ENCODE data around the gene CYP4B1. TPM values are rescaled to one million over a fixed set of nuclear protein-coding genes. Genes with fewer than 3 reads are reported as not detected.
A peak's percentile ranks its signal among the peaks of the same experiment; 100 is the strongest.
"Not testable (repeated sequence)": the region's sequence is repeated elsewhere in the genome, so short reads cannot be mapped to it uniquely, and the experiment has no call there.

CYP4B1 gene
- 100 to 1,000 TPM in 1 of 5 donors, 10 to 100 TPM in 1, 1 to 10 TPM in 3; 5.1 to 110 (median 7.5) TPM for total RNA-seq
- polyA plus RNA-seq, result 10 to 100 TPM in 1 of 3 donors, 1 to 10 TPM in 1, under 1 TPM in 1; 0.75 to 26.6 (median 1.5) TPM
- long read RNA-seq, donor 1, result 0 reads
- long read RNA-seq, donor 2, result 0 reads
- long read RNA-seq, donor 3, result 0 reads
- long read RNA-seq, donor 4, result 0 reads
- long read RNA-seq, donor 5, result 0 reads
- long read RNA-seq, donor 6, result 0 reads
- long read RNA-seq, donor 7, result 0 reads
- long read RNA-seq, donor 8, result 0 reads
- long read RNA-seq, donor 9, result 0 reads
- long read RNA-seq, donor 10, result 0 reads

DNA sequence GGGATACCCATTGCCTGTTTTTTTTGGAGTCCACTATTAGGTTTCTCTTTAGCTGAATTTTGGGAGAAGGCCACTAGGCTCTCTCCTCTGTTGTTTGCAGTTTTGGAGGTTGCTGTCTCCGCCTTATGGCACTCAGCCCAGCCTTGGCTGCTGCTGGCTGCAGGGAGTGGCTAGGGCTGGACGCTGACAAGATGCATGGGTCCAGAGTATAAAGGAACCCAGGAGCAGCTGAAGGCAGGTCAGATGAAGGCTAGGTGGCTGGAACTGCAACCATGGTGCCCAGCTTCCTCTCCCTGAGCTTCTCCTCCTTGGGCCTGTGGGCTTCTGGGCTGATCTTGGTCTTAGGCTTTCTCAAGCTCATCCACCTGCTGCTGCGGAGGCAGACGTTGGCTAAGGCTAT, at the start of gene CYP4B1:
Gene CYP4B1 (plus strand): TSS at position 237 of the 400 bp plus-strand sequence. CDS start 36 bp downstream, at position 273.
- peak within 1 kb of the TSS in 1 of 5 donors; percentile 42 for H3K27ac ChIP-seq
- H3K4me3 ChIP-seq, result peak within 1 kb of the TSS in 3 of 4 donors; percentile 5 to 18 (median 9)
- no peak for TF ChIP-seq POLR2A (IDR thresholded peaks at IDR 0.05)
- TF ChIP-seq POLR2AphosphoS5 (IDR thresholded peaks at IDR 0.05), result peak in 1 of 3 donors; percentile 17
- no peaks in the 10 kb centered on the region for H3K36me3 ChIP-seq
- peak; percentile 66 to 78 for DNase-seq
- H3K27me3 ChIP-seq, result peaks cover 0 to 5% (median 0%) of the 10 kb centered on the region in 3 donors
- H3K4me1 ChIP-seq, result peaks cover 0 to 17% (median 12%) of the 10 kb centered on the region in 4 donors
- no peaks in the 10 kb centered on the region for H3K9me3 ChIP-seq
- 39 to 66% (median 44%) methylated on average over 4 of the region's 4 CpGs for WGBS, 5 donors
- intact Hi-C loops (cut with DNase I; ENCODE audit: low total_unique reads), result no loop called here

GRCh38 chr1:46749404-46749803, 49.4 kb upstream of the CYP4B1 start:
- peaks cover 0 to 7% (median 2%) of the 10 kb centered on the region in 4 donors for H3K4me1 ChIP-seq
- TF ChIP-seq EP300 (IDR thresholded peaks at IDR 0.05), result no peak
- TF ChIP-seq, protein P1, sequence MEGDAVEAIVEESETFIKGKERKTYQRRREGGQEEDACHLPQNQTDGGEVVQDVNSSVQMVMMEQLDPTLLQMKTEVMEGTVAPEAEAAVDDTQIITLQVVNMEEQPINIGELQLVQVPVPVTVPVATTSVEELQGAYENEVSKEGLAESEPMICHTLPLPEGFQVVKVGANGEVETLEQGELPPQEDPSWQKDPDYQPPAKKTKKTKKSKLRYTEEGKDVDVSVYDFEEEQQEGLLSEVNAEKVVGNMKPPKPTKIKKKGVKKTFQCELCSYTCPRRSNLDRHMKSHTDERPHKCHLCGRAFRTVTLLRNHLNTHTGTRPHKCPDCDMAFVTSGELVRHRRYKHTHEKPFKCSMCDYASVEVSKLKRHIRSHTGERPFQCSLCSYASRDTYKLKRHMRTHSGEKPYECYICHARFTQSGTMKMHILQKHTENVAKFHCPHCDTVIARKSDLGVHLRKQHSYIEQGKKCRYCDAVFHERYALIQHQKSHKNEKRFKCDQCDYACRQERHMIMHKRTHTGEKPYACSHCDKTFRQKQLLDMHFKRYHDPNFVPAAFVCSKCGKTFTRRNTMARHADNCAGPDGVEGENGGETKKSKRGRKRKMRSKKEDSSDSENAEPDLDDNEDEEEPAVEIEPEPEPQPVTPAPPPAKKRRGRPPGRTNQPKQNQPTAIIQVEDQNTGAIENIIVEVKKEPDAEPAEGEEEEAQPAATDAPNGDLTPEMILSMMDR (IDR thresholded peaks at IDR 0.05), result no peak
- TF ChIP-seq POLR2AphosphoS5 (IDR thresholded peaks at IDR 0.05), result no peak
- no peak for TF ChIP-seq POLR2A (IDR thresholded peaks at IDR 0.05)
- H3K36me3 ChIP-seq, result no peaks in the 10 kb centered on the region
- peak overlapping the region in 1 of 5 donors; percentile 8 for H3K27ac ChIP-seq
- H3K27me3 ChIP-seq, result peaks cover 0 to 15% (median 0%) of the 10 kb centered on the region in 3 donors
- WGBS, 5 donors, result 68 to 94% (median 77%) methylated on average over 1 of the region's 1 CpG
- H3K9me3 ChIP-seq, result no peaks in the 10 kb centered on the region
- no peak overlapping the region for H3K4me3 ChIP-seq
- intact Hi-C loops (cut with DNase I; ENCODE audit: low total_unique reads), result no loop called here
- DNase-seq, result no peak

DNA sequence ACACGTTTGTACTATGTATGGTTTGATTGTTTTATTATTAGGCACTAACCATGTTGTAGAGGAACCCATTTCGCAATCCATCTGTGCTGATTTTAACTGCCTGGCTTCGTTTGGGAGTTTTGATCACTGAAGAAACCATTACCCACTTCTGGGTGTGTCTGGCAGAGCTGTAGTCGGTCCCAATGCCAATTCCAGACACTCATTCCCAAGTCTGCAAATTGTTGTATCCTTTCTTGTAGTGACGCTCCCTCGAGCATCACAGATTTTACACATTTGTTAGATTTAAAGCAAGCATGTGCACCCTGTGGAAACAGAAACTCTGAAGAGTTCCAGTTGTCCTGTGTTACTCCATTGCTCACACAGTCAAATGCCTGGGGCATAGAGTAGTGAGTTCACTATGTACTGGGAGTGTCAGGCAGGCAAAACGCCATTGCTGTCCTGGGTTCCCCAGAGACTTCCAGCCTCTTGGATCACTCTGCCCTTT, 48.9 kb upstream of the CYP4B1 start:
- H3K9me3 ChIP-seq, result no peaks in the 10 kb centered on the region
- peaks cover 0 to 10% (median 3%) of the 10 kb centered on the region in 4 donors for H3K4me1 ChIP-seq
- no peaks in the 10 kb centered on the region for H3K36me3 ChIP-seq
- peak overlapping the region in 1 of 5 donors; percentile 8 for H3K27ac ChIP-seq
- no peak overlapping the region for H3K4me3 ChIP-seq
- DNase-seq, result no peak
- TF ChIP-seq POLR2A (IDR thresholded peaks at IDR 0.05) (no peak), POLR2AphosphoS5 (IDR thresholded peaks at IDR 0.05) (no peak), EP300 (IDR thresholded peaks at IDR 0.05) (no peak)
- TF ChIP-seq, protein P1 (IDR thresholded peaks at IDR 0.05), result no peak
- 47 to 54% (median 53%) methylated on average over 7 of the region's 7 CpGs for WGBS, 5 donors
- peaks cover 0 to 15% (median 0%) of the 10 kb centered on the region in 3 donors for H3K27me3 ChIP-seq
- intact Hi-C loops (cut with DNase I; ENCODE audit: low total_unique reads), result no loop called here

- intact Hi-C loops (cut with DNase I; ENCODE audit: low total_unique reads), result no loop called here
- whole genome bisulfite sequencing, 5 donors, result 38 to 72% (median 45%) methylated on average over 1 of the region's 1 CpG
- Histone ChIP-seq H3K36me3 (no peaks in the 10 kb centered on the region), H3K27ac (no peak overlapping the region), H3K27me3 (peaks cover 0 to 15% (median 0%) of the 10 kb centered on the region in 3 donors), H3K4me1 (peaks cover 10 to 40% (median 21%) of the 10 kb centered on the region in 4 donors), H3K4me3 (no peak overlapping the region), H3K9me3 (no peaks in the 10 kb centered on the region)
- TF ChIP-seq POLR2AphosphoS5 (IDR thresholded peaks at IDR 0.05) (no peak), POLR2A (IDR thresholded peaks at IDR 0.05) (no peak), EP300 (IDR thresholded peaks at IDR 0.05) (no peak)
- TF ChIP-seq, protein P1 (IDR thresholded peaks at IDR 0.05), result no peak
- no peak for DNase-seq
These were observed 44.9 kb upstream of the CYP4B1 start for GRCh38 chr1:46753985-46754384.

- Histone ChIP-seq H3K27me3 (peaks cover 0 to 10% (median 0%) of the 10 kb centered on the region in 3 donors), H3K4me1 (peaks cover 10 to 40% (median 21%) of the 10 kb centered on the region in 4 donors), H3K27ac (peak overlapping the region in 4 of 5 donors; percentile 28 to 73 (median 65))
- H3K9me3 ChIP-seq; H3K4me3 ChIP-seq; intact Hi-C loops (cut with DNase I; ENCODE audit: low total_unique reads); H3K36me3 ChIP-seq: not testable (repeated sequence)
- 19 to 52% (median 36%) methylated on average over 4 of the region's 4 CpGs for WGBS, 5 donors
- peak; percentile 20 to 27 for DNase-seq
These were observed 44.1 kb upstream of the CYP4B1 start for GRCh38 chr1:46754707-46755106.
